Upper lobe of left lung (tissue), 6 donors: ENCODE measurements around the gene NFATC3. TPM values are rescaled to one million over a fixed set of nuclear protein-coding genes. Genes with fewer than 3 reads are reported as not detected.
A peak's percentile ranks its signal among the peaks of the same experiment; 100 is the strongest.

Experiments used
- ATAC-seq, 2 donors: fragments of 200-7000 bp; cut with Tn5 transposase; one replicate each; pipeline ENCODE4 v1.9.1; 2022; ENCODE audit warnings: mild to moderate bottlenecking in 2 of 2, moderate library complexity in 2 of 2; ENCODE audit not compliant: low FRiP score in 2 of 2
- DNase-seq, 2 donors: peaks; one replicate each; pipeline ENCODE4 v3.0.0-alpha.2; 2019 to 2020
- H3K27ac ChIP-seq, 4 donors: fragments of 200-600 bp; sonication (generic); one replicate each; pipeline ENCODE4 v1.5.1; 2016 to 2019
- H3K27me3 ChIP-seq, 4 donors: fragments of 200-600 bp; sonication (generic); one replicate each; pipeline ENCODE4 v1.5.1; 2017 to 2019
- H3K36me3 ChIP-seq, 4 donors: fragments of 200-600 bp; sonication (generic); one replicate each; pipeline ENCODE4 v1.5.1; 2016 to 2019
- H3K4me1 ChIP-seq, 4 donors: fragments of 200-600 bp; sonication (generic); one replicate each; pipeline ENCODE4 v1.5.1; 2018 to 2019
- H3K4me3 ChIP-seq, 4 donors: fragments of 200-600 bp; sonication (generic); one replicate each; pipeline ENCODE4 v1.5.1; 2017 to 2019; ENCODE audit warnings: mild to moderate bottlenecking in 2 of 4, moderate library complexity in 1 of 4
- H3K9me3 ChIP-seq, 4 donors: fragments of 200-600 bp; sonication (generic); one replicate each; pipeline ENCODE4 v1.5.1; 2018 to 2019
- CTCF ChIP-seq, 6 experiments: fragments of 450-650 bp in 4 of 6; fragments of 200-600 bp in 2 of 6; sonication (generic) in 2 of 6; IDR thresholded peaks; one replicate each; pipeline ENCODE4 v1.5.1; 2016 to 2019; ENCODE audit warnings: antibody characterized with exemption in 6 of 6
- EP300 ChIP-seq, 4 donors: sonication (generic); formaldehyde crosslinking; IDR thresholded peaks; one replicate each; pipeline ENCODE4 v1.5.1; 2017; ENCODE audit warnings: antibody characterized with exemption in 4 of 4, control low read depth in 2 of 4
- POLR2A ChIP-seq, 4 donors: fragments of 450-650 bp; IDR thresholded peaks; one replicate each; pipeline ENCODE4 v1.5.1; 2016 to 2017; ENCODE audit warnings: antibody characterized with exemption in 4 of 4, mild to moderate bottlenecking in 2 of 4
- POLR2AphosphoS5 ChIP-seq, 2 donors: sonication (generic); formaldehyde crosslinking; IDR thresholded peaks; one replicate each; pipeline ENCODE4 v1.5.1; 2017; ENCODE audit warnings: antibody characterized with exemption in 2 of 2
- WGBS, 2 donors: methylation state at CpG; one replicate each; pipeline ENCODE4 v1.1.5; 2017 to 2018; 5-methylcytosine and 5-hydroxymethylcytosine counted together
- total RNA-seq, 6 donors: library from RNA; depleted of rRNA in 4 of 6; stranded (reverse); fragments of >200 nt in 4 of 6; gene quantifications; one replicate each; pipeline versions ENCODE4 v1.1.0 to v1.2.1, GENCODE V29; 2016 to 2021
- donor health status: DM: no; HTN: no; CAD: no; lungs with moderate emphysema.
- donor health status: DM: no; HTN: yes; CAD: no; lungs with severe emphysema.

Gene NFATC3
- total RNA-seq, 6 donors from 2014 or later, result 49.1 to 95.3 (median 68.0) TPM

DNA sequence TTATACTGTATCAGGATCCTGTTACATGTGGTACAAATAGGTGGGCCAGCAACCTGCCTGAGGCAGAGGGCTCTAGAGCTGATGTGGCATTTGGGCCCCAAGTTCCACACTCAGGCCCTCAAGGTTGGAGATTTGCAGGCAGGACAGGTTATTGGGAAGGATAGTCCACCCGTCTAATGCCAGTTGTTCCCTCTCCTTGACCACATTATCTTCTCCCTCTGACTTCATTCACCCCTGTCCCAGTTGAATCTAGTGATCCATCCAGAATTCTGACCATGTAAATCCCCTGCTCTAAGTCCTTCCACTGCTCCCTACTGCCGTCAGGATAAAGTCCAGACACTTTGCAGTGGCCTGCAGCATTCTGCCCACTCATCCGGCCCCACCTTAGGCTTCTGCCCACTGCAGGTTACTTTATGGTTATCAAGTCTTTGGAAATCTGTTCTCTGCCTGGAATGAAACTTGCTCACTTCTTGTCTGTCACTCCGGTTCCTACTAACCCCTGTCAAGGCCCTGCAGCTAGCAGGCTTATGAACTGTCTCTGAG lies 1.9 kb upstream of the NFATC3 start:
- Histone ChIP-seq H3K27me3 (no peaks in the 10 kb centered on the region), H3K9me3 (no peaks in the 10 kb centered on the region), H3K36me3 (no peaks in the 10 kb centered on the region), H3K4me3 (no peak overlapping the region), H3K27ac (peak overlapping the region; percentile 93 to 100 (median 96)), H3K4me1 (peaks cover 72 to 80% (median 76%) of the 10 kb centered on the region in 4 donors)
- WGBS, 2 donors, result 70 to 92% methylated on average over 4 of the region's 4 CpGs
- no peak for DNase-seq
- TF ChIP-seq CTCF (IDR thresholded peaks at IDR 0.05) (no peak), EP300 (IDR thresholded peaks at IDR 0.05) (no peak), POLR2A (IDR thresholded peaks at IDR 0.05) (no peak), POLR2AphosphoS5 (IDR thresholded peaks at IDR 0.05) (no peak)
- no peak for ATAC-seq

- H3K27ac ChIP-seq, result peak overlapping the region; percentile 93 to 100 (median 96)
- no peaks in the 10 kb centered on the region for H3K27me3 ChIP-seq
- peak in 1 of 2 donors; percentile 26 for ATAC-seq
- peak overlapping the region in 3 of 4 donors; percentile 66 to 80 (median 76) for H3K4me3 ChIP-seq
- TF ChIP-seq CTCF (IDR thresholded peaks at IDR 0.05) (no peak), POLR2AphosphoS5 (IDR thresholded peaks at IDR 0.05) (no peak), EP300 (IDR thresholded peaks at IDR 0.05) (no peak), POLR2A (IDR thresholded peaks at IDR 0.05) (no peak)
- no peaks in the 10 kb centered on the region for H3K9me3 ChIP-seq
- 32 to 46% methylated on average over 15 to 17 of the region's 21 CpGs for WGBS, 2 donors
- peaks cover 72 to 80% (median 76%) of the 10 kb centered on the region in 4 donors for H3K4me1 ChIP-seq
- H3K36me3 ChIP-seq, result no peaks in the 10 kb centered on the region
- DNase-seq, result peak in 1 of 2 donors; percentile 50
These were observed 1.2 kb upstream of the NFATC3 start for GRCh38 chr16:68083861-68084503.

GRCh38 chr16:68084504-68085258 lies 489 bp upstream of the NFATC3 start:
- Histone ChIP-seq H3K4me3 (peak overlapping the region; percentile 27 to 80 (median 71)), H3K9me3 (no peaks in the 10 kb centered on the region), H3K36me3 (no peaks in the 10 kb centered on the region), H3K4me1 (peaks cover 70 to 78% (median 73%) of the 10 kb centered on the region in 4 donors), H3K27ac (peak overlapping the region; percentile 93 to 100 (median 96)), H3K27me3 (no peaks in the 10 kb centered on the region)
- DNase-seq, result peak; percentile 96
- peak; percentile 78 to 92 for ATAC-seq
- 1% methylated on average over 32 of the region's 45 CpGs; no CpG with 5 or more reads in 1 of the 2 donors for WGBS, 2 donors
- TF ChIP-seq POLR2AphosphoS5 (IDR thresholded peaks at IDR 0.05) (peak in 1 of 2 donors; percentile 62), CTCF (IDR thresholded peaks at IDR 0.05) (peak in 4 of 6 experiments; percentile 28 to 66 (median 44)), EP300 (IDR thresholded peaks at IDR 0.05) (peak in 1 of 4 donors; percentile 7), POLR2A (IDR thresholded peaks at IDR 0.05) (peak in 3 of 4 donors; percentile 50 to 77 (median 73))

DNA sequence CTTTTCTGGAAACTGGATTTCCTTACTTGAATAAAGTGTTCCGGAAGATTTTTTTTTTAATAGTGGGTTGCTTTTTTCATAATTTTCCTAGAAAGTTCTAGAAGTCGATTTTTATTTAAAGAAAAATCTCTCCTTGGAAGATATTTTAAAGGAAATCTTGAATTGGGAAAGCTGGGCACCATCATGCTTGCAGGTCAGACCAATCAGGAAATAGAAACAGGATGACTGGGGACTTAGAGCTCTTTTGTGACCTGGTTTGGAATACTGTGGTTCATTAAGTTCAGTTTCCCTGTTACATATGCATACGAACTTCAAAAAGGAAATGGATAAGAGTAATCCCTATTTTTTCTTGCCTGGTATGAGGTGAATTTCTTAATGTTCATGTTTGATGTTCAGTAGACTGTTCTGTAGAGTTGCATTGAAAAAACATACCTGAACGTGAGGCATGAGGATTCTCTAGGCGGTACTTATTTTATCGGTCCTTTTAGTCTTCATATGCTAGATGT lies 1.2 kb downstream of the NFATC3 start:
- TF ChIP-seq EP300 (IDR thresholded peaks at IDR 0.05), result no peak
- no peak for TF ChIP-seq POLR2AphosphoS5 (IDR thresholded peaks at IDR 0.05)
- no peak for TF ChIP-seq POLR2A (IDR thresholded peaks at IDR 0.05)
- no peak for TF ChIP-seq CTCF (IDR thresholded peaks at IDR 0.05)
- ATAC-seq, result no peak
- H3K27me3 ChIP-seq, result no peaks in the 10 kb centered on the region
- H3K4me3 ChIP-seq, result peak overlapping the region; percentile 66 to 80 (median 72)
- 1% methylated on average over 6 of the region's 6 CpGs for WGBS, 2 donors
- H3K27ac ChIP-seq, result peak overlapping the region; percentile 93 to 100 (median 96)
- H3K36me3 ChIP-seq, result no peaks in the 10 kb centered on the region
- peaks cover 60 to 77% (median 70%) of the 10 kb centered on the region in 4 donors for H3K4me1 ChIP-seq
- H3K9me3 ChIP-seq, result no peaks in the 10 kb centered on the region
- DNase-seq, result no peak
